Activated CD8-positive, alpha-beta T cell treated with anti-CD3 and anti-CD28 coated beads, Interleukin-2, amount 10 ng/mL, durations not matched to agents 7 days and 5 days (primary cell): Measurements from ENCODE around the gene SFSWAP. TPM values are rescaled to one million over a fixed set of nuclear protein-coding genes. Genes with fewer than 3 reads are reported as not detected.
"Not testable (repeated sequence)": the region's sequence is repeated elsewhere in the genome, so short reads cannot be mapped to it uniquely, and the experiment has no call there.

Experiments used
- ATAC-seq: fragments of 150-1000 bp; cut with Tn5 transposase; one replicate; pipeline ENCODE4 v1.10.0; 2021; ENCODE audit warnings: moderate library complexity
- CTCF ChIA-PET: fragments of 350-600 bp; sonication (Branson Sonifier 250); formaldehyde crosslinking; loops from one replicate; lab custom pipeline; 2021; ENCODE audit warnings: antibody characterized with exemption; lab: Charles Lee
- POLR2A ChIA-PET: fragments of 350-600 bp; sonication (Branson Sonifier 250); formaldehyde crosslinking; loops from one replicate; lab custom pipeline; 2021; ENCODE audit warnings: antibody characterized with exemption; lab: Charles Lee
- DNase-seq: peaks from one replicate; pipeline ENCODE4 v3.0.0-alpha.2; 2020
- H3K27ac Mint-ChIP-seq: one replicate; pipeline ENCODE4 v1.8.0; 2021; ENCODE audit warnings: mild to moderate bottlenecking, mixed read lengths
- H3K27me3 Mint-ChIP-seq: one replicate; pipeline ENCODE4 v1.8.0; 2021; ENCODE audit warnings: low read depth, mixed read lengths
- H3K36me3 Mint-ChIP-seq: one replicate; pipeline ENCODE4 v1.8.0; 2021; ENCODE audit warnings: low read depth, mixed read lengths
- H3K4me1 Mint-ChIP-seq: one replicate; pipeline ENCODE4 v1.8.0; 2021; ENCODE audit warnings: low read depth, mixed read lengths
- H3K4me3 Mint-ChIP-seq: one replicate; pipeline ENCODE4 v1.8.0; 2021; ENCODE audit warnings: mild to moderate bottlenecking, mixed read lengths
- H3K9me3 Mint-ChIP-seq: one replicate; pipeline ENCODE4 v1.8.0; 2022; ENCODE audit warnings: mixed read lengths; ENCODE audit not compliant: insufficient read depth
- total RNA-seq, 2 experiments: library from RNA; stranded (reverse); gene quantifications; one replicate each; pipeline ENCODE4 v1.2.3, GENCODE V29; 2021

SFSWAP gene
- total RNA-seq, 2 experiments from 2014 or later = 50.4 to 53.6 TPM

DNA sequence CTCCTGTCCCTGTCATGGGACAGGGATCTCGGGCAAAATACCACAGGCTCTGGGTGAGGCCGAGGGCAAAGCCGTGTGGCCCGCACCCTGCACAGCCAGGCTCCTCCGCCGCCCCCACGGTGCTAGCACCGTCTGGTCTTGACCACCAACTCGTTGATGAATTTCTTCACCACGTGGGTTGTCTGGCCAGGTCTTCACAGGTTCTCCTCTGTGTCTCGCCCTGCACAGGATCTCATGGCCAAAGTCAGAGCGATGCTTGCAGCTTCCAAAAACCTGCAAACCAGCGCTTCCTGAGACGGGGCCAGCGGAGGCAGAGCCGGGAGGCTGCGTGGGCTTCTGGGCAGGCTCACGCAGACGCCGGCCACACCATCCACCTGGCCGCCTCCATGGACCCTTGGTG lies 88.3 kb downstream of the SFSWAP start:
- Mint-ChIP-seq H3K27ac (no peak overlapping the region), H3K4me3 (no peak overlapping the region), H3K27me3 (no peaks in the 10 kb centered on the region), H3K9me3 (no peaks in the 10 kb centered on the region), H3K4me1 (no peaks in the 10 kb centered on the region), H3K36me3 (peaks cover 37% of the 10 kb centered on the region)
- ATAC-seq = no peak
- no peak for DNase-seq
- ChIA-PET CTCF (no interaction called here), POLR2A (no interaction called here)

DNA sequence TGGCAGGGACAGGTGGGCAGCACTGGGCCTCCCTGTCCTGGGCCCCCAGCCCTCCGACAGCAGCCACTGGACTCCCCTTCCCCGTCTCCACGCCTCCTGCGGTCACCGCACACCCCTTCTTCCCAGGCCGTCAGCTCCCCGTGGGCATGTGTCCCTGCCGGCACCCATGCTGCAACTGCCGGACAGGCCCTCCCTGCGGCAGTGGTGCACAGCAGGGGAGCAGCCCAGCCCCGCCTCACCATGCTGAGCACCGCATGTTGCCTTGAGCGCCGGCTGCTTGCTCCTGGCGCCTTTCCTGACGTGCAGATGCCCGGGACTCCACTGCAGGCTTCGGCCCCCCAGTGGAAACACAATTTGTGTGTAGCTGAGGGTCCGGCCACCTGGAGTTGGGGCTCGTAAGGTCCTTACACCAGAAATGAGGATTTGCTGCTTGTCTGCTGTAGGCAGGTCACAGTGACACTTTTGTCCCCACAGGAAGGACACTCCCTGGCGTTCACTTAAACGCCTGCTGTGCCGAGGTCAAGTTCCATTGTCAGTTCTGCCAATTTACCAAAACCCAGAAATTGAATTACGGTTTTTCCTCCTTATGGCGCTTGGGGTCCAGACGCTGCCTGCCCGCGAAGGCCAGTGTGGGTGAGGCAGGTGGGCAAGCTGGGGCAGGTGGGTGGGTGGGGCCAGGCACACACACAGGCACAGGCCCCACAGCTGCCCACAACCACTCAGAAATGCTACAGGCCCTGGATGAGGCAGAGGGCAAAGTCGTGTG lies 89.1 kb downstream of the SFSWAP start:
- ChIA-PET CTCF (no interaction called here), POLR2A (no interaction called here)
- Mint-ChIP-seq H3K9me3 (no peaks in the 10 kb centered on the region), H3K27me3 (no peaks in the 10 kb centered on the region), H3K27ac (no peak overlapping the region), H3K36me3 (peaks cover 36% of the 10 kb centered on the region), H3K4me3 (no peak overlapping the region), H3K4me1 (no peaks in the 10 kb centered on the region)
- ATAC-seq (no peak), DNase-seq (no peak)

DNA sequence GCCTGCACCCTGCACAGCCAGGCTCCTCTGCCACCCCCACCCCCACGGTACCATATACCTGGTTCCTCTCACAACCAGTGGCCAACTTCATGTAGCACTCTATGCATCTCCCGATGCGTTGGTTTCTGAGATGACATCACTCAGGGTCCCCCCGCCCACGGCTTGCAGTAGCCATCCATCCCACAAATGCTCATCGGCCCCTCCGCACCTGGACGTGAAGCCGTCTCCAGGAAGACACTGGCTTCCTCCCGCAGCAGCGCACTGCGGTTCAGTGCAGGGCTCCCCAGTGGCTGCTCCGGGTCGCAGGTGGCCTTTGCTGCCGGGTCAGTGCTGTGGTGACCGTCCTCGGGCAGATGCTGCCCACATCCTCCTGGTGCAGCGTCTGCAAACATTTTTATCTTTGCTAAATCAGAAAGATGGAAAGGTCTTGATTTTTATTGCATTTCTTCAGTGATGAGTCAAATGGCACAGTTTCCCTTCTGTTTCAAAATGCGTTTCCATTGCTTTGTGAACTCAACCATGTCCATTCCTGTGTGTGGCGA lies 89.8 kb downstream of the SFSWAP start:
- ATAC-seq = no peak

DNA sequence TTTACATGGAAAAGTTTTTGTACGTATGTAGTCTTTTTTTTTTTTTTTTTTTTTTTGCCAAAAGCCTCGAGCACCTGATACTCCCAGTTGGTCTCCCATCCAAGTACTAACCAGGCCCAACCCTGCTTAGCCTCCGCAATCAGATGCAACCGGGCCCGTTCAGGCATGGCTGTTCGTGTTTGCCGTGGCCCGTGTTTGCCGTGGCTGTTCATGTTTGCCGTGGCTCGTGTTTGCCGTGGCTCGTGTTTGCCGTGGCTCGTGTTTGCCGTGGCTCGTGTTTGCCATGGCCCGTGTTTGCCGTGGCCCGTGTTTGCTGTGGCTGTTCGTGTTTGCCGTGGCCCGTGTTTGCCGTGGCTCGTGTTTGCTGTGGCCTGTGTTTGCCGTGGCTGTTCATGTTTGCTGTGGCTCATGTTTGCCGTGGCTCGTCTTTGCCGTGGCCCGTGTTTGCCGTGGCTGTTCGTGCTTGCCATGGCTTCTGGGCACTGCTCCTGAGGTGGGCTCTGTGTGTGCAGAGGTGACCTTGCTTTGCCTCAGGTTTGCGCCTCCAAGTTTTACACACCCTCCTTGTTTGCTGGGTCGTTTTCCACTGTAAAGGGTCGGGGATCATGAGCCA lies 90.5 kb downstream of the SFSWAP start:
- ChIA-PET POLR2A (no interaction called here), CTCF (no interaction called here)
- Mint-ChIP-seq H3K9me3 (no peaks in the 10 kb centered on the region), H3K4me3 (no peak overlapping the region), H3K27ac (no peak overlapping the region), H3K27me3 (no peaks in the 10 kb centered on the region), H3K36me3 (peaks cover 33% of the 10 kb centered on the region), H3K4me1 (no peaks in the 10 kb centered on the region)
- ATAC-seq (no peak), DNase-seq (no peak)

More for the DNA sequence above, 89.8 kb downstream of the SFSWAP start:
- Mint-ChIP-seq H3K27me3 (no peaks in the 10 kb centered on the region), H3K9me3 (no peaks in the 10 kb centered on the region), H3K27ac (no peak overlapping the region), H3K4me3 (no peak overlapping the region), H3K4me1 (no peaks in the 10 kb centered on the region), H3K36me3 (peaks cover 36% of the 10 kb centered on the region)
- ChIA-PET POLR2A (no interaction called here), CTCF (no interaction called here)
- no peak for DNase-seq

DNA sequence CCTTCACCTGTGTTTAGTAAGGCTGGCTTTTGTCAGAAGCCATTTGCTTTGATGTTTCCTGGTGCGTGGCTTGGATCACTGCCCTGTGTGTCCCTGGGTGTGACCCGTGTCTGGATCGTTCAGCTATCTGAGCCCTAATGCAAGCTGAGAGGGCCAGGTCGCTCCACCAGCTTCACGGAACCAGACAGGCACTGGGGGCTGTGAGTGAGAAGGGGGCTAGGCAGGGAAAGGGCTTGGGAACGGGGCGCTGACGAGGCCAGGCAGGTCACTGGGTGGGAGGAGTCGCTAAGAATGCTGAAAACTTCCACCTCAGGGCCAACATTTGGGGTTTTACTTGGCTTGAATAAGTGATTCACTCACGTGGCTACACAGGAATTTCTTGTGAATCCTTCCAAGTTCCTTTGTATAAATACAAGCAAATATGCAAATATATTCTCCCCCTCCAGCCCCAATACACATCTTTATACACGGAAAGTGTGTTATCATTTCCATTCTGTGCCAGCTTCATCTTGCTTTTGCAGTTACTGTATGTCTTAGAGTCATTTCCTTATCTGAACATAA lies 93.2 kb downstream of the SFSWAP start:
- Mint-ChIP-seq H3K4me1 (no peaks in the 10 kb centered on the region), H3K36me3 (peaks cover 22% of the 10 kb centered on the region), H3K27me3 (no peaks in the 10 kb centered on the region), H3K27ac (no peak overlapping the region), H3K9me3 (no peaks in the 10 kb centered on the region), H3K4me3 (no peak overlapping the region)
- DNase-seq = no peak
- ChIA-PET CTCF (no interaction called here), POLR2A (interaction anchor here (0.6 kb wide), 1 partner anchor 652 kb away, joined by 7 read pairs; no protein-coding TSS in a partner anchor)
- no peak for ATAC-seq

DNA sequence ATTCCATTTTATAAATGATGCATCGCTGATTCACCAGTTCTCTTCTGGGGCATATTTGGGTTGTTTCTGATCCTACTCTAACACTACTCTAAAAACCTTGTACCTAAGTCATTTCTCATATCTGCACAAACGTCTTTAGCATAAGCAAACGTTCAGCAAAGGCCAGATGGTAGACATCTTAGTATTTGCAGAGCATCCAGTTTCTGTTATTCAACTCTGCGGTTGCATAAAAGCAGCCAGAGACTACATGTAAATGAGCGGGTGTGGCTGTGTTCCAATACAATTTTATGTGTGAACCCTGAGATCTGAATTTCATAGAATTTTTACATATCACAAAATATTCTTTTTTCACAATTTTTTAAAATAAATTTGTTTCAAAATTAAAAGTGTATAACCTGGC lies 94.5 kb downstream of the SFSWAP start:
- H3K9me3 Mint-ChIP-seq = no peaks in the 10 kb centered on the region
- H3K27ac Mint-ChIP-seq = no peak overlapping the region
- H3K4me3 Mint-ChIP-seq = no peak overlapping the region
- H3K4me1 Mint-ChIP-seq = no peaks in the 10 kb centered on the region
- ChIA-PET CTCF (no interaction called here), POLR2A (no interaction called here)
- no peak for ATAC-seq
- H3K27me3 Mint-ChIP-seq = no peaks in the 10 kb centered on the region
- H3K36me3 Mint-ChIP-seq = peaks cover 14% of the 10 kb centered on the region
- DNase-seq = no peak

DNA sequence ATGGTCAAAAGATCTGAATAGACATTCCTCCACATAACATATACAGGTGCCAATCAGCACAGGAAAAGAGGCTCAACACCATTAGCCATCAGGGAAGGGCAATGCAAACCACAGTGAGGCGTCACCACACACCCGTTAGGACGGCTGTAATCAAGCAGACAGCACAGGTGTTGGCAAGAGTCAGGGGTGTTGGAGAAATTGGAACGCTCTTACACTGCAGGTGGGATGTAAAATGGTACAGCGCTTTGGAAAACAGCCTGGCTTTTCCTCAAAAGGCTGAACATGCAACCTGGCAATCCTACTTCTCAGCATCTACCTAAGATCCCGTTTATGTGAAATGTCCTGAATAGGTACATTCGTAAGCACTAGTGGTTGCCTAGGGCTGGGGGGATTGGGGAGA lies 95.8 kb downstream of the SFSWAP start:
- H3K4me3 Mint-ChIP-seq = no peak overlapping the region
- H3K9me3 Mint-ChIP-seq = no peaks in the 10 kb centered on the region
- H3K27ac Mint-ChIP-seq = no peak overlapping the region
- CTCF ChIA-PET = no interaction called here
- no peak for DNase-seq
- POLR2A ChIA-PET = no interaction called here
- no peaks in the 10 kb centered on the region for H3K4me1 Mint-ChIP-seq
- no peak for ATAC-seq
- H3K36me3 Mint-ChIP-seq = peaks cover 5% of the 10 kb centered on the region
- H3K27me3 Mint-ChIP-seq = no peaks in the 10 kb centered on the region

DNA sequence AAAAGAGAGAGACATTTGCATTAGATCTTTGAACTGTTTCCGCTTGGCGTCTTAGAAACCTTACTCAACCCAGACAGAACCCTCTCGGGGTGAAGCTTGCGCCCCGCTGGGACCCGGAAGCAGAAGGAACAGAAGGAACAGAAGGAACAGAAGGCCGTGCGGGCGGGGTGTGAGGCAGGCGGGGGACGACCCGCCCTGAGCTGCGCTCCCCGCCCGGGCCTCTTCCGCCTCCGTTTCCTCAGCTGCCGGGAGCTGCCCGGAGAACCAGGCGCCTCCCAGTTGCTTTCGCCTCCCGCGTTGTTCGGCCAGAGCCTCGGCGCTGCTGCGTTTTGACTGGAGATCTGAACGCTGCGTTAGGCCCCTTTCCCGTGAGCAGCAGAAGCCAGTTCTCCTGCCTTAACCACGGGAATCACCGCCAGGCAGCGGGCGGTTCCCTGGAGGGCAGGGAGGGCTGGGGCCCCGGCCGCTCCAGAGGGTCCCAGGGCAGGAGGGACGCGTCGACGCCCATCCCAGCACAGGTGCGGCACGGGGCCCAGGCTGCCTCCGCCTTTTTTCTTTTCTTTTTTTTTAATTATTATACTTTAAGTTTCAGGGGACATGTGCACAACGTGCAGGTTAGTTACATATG lies 98.0 kb downstream of the SFSWAP start:
- peaks cover 4% of the 10 kb centered on the region for H3K36me3 Mint-ChIP-seq
- peak overlapping the region; percentile 45 for H3K4me3 Mint-ChIP-seq
- H3K27ac Mint-ChIP-seq = no peak overlapping the region
- peak; percentile 67 for ATAC-seq
- H3K9me3 Mint-ChIP-seq = peaks cover 7% of the 10 kb centered on the region
- ChIA-PET POLR2A (no interaction called here), CTCF (no interaction called here)
- H3K4me1 Mint-ChIP-seq = no peaks in the 10 kb centered on the region
- H3K27me3 Mint-ChIP-seq = no peaks in the 10 kb centered on the region
- peak; percentile 35 for DNase-seq

DNA sequence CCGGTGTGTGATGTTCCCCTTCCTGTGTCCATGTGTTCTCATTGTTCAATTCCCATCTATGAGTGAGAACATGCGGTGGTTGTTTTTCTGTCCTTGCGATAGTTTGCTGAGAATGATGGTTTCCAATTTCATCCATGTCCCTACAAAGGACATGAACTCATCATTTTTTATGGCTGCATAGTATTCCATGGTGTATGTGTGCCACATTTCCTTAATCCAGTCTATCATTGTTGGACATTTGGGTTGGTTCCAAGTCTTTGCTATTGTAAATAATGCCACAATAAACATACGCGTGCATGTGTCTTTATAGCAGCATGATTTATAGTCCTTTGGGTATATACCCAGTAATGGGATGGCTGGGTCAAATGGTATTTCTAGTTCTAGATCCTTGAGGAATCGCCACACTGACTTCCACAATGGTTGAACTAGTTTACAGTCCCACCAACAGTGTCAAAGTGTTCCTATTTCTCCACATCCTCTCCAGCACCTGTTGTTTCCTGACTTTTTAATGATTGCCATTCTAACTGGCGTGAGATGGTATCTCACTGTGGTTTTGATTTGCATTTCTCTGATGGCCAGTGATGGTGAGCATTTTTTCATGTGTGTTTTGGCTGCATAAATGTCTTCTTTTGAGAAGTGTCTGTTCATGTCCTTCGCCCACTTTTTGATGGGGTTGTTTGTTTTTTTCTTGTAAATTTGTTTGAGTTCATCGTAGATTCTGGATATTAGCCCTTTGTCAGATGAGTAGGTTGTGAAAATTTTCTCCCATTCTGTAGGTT lies 98.8 kb downstream of the SFSWAP start:
- CTCF ChIA-PET, POLR2A ChIA-PET, H3K27ac Mint-ChIP-seq, H3K36me3 Mint-ChIP-seq, H3K4me1 Mint-ChIP-seq, DNase-seq, ATAC-seq, H3K4me3 Mint-ChIP-seq, H3K9me3 Mint-ChIP-seq, H3K27me3 Mint-ChIP-seq: not testable (repeated sequence)

DNA sequence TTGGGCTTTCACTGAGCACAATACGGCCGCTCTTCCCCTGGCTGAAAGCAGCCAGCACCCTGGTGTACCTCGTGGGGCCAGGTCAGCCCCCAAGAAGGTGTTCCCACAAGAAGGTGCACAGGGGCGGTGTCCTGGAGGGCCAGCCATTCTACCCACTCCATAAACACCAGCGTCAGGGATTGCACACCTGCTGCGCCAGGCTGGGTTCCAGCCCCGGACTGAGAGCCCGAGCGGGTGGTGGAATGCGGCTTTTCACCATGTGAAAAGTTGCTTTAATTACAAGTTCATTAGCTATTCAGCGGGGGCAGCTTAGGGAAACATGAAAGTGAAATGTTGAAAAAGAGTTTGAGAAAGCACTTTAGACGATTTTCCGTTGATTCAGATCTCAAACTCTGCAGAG lies 99.8 kb downstream of the SFSWAP start:
- DNase-seq (no peak), ATAC-seq (no peak)
- no peaks in the 10 kb centered on the region for H3K4me1 Mint-ChIP-seq
- ChIA-PET POLR2A (no interaction called here), CTCF (no interaction called here)
- H3K4me3 Mint-ChIP-seq = no peak overlapping the region
- H3K27ac Mint-ChIP-seq = no peak overlapping the region
- H3K9me3 Mint-ChIP-seq = peaks cover 8% of the 10 kb centered on the region
- no peaks in the 10 kb centered on the region for H3K27me3 Mint-ChIP-seq
- peaks cover 4% of the 10 kb centered on the region for H3K36me3 Mint-ChIP-seq

DNA sequence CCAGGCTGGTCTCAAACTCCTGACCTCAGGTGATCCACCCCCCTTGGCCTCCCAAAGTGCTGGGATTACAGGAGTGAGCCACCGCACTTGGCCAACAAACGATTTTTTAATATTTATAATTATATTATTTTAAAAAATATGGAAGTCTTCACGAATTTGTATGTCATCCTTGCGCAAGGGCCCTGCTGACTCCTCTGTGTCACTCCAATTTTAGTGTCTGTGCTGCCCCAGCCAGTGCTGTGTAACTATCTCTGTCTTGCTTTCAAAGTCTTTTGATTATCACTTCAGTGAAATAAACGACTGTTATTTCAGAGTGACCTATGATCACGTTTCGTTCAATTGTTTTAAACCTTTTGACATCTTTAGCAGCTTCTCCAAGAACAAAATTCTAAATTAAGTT lies 104.2 kb downstream of the SFSWAP start:
- H3K9me3 Mint-ChIP-seq = peaks cover 8% of the 10 kb centered on the region
- ChIA-PET CTCF (no interaction called here), POLR2A (no interaction called here)
- no peak for DNase-seq
- no peak for ATAC-seq
- H3K36me3 Mint-ChIP-seq = peaks cover 4% of the 10 kb centered on the region
- no peak overlapping the region for H3K27ac Mint-ChIP-seq
- H3K27me3 Mint-ChIP-seq = no peaks in the 10 kb centered on the region
- no peaks in the 10 kb centered on the region for H3K4me1 Mint-ChIP-seq
- H3K4me3 Mint-ChIP-seq = no peak overlapping the region
